HG02973 (cell line): ENCODE measurements around the gene LENG8.
"Not testable (repeated sequence)": the region's sequence is repeated elsewhere in the genome, so short reads cannot be mapped to it uniquely, and the experiment has no call there.

ENCODE experiments used
- ATAC-seq: cut with Tn5 transposase; IDR thresholded peaks from one replicate; pipeline ENCODE4 v1.9.1; 2021; ENCODE audit warnings: moderate library complexity; ENCODE audit not compliant: unreplicated experiment

LENG8 gene

DNA sequence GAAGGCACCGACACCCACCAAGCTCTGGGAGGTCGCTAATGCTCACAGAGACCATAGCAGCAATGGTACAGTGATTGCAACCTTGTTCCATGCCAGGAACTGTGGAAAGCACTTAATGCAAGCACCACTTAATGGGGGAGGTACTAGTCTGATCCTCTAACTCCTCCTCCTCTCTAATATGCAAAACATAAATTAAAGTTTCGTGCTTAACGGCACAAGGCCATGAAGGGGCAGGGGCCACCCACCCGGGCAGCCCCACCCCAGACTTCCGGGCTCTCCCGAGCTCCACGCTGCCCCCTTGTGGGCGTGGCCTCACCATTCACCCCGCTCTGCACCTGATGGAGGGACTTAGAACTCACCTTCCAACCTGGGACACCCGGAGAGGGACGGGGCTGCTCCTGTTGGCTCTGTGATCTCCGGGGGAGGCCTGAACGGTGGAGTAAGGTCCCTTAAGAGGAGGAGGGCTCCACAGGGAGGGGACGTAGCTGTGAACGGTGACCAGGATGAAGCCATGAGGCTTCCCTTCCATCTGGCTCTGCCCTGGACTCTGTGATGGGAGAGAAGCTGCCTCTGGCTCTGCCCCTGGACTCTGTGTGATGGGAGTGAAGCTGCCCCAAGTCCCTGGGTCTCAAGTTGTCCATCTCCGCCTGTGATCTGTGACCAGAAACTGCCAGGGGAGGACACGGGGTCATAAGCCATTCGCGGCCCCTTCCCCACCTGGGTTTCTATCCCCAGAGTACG is 60.4 kb downstream of the LENG8 start:
- ATAC-seq, result not testable (repeated sequence)
